GM12878 (cell line): Measurements from ENCODE around the gene TCF25. TPM values are rescaled to one million over a fixed set of nuclear protein-coding genes. Genes with fewer than 3 reads are reported as not detected.

Source experiments
- DPF2 ChIP-seq: fragments of 450-650 bp; IDR thresholded peaks from 2 replicates; pipeline ENCODE4 v1.6.1; 2017; ENCODE audit warnings: mild to moderate bottlenecking
- FOS ChIP-seq: IDR thresholded peaks from 3 replicates; pipeline ENCODE4 v1.6.1; 2011; ENCODE audit warnings: borderline replicate concordance; ENCODE audit not compliant: insufficient read length; ENCODE audit errors: extremely low read depth
- HCFC1 ChIP-seq: fragments of 150-350 bp; IDR thresholded peaks from 2 replicates; pipeline ENCODE4 v1.6.1; 2014; ENCODE audit warnings: low read length
- IKZF1 ChIP-seq: fragments of 450-650 bp; conservative IDR thresholded peaks from 2 replicates; pipeline ENCODE4 v1.6.1; 2017; ENCODE audit warnings: antibody characterized with exemption, mild to moderate bottlenecking
- JUNB ChIP-seq: IDR thresholded peaks from 2 replicates; pipeline ENCODE4 v1.6.1; 2016; ENCODE audit warnings: antibody characterized with exemption, mild to moderate bottlenecking
- POLR2AphosphoS2 ChIP-seq: IDR thresholded peaks from 2 replicates; pipeline ENCODE4 v1.6.1; 2011; ENCODE audit warnings: low read depth, mild to moderate bottlenecking, low read length, improper control_type of control experiment, moderate library complexity
- POLR2AphosphoS5 ChIP-seq: IDR thresholded peaks from 2 replicates; pipeline ENCODE4 v1.6.1; 2011; ENCODE audit warnings: mild to moderate bottlenecking, low read length, inconsistent platforms
- POU2F2 ChIP-seq: IDR thresholded peaks from 3 replicates; pipeline ENCODE4 v1.6.1; 2011; ENCODE audit warnings: low read depth, mild to moderate bottlenecking, low read length, borderline replicate concordance
- SMAD5 ChIP-seq: IDR thresholded peaks from 2 replicates; pipeline ENCODE4 v1.6.1; 2016; ENCODE audit warnings: antibody characterized with exemption, low read depth
- SPI1 ChIP-seq: IDR thresholded peaks from 2 replicates; pipeline ENCODE4 v1.6.1; 2011; ENCODE audit warnings: low read depth, mild to moderate bottlenecking, low read length, moderate library complexity, borderline replicate concordance; ENCODE audit not compliant: insufficient read depth
- SREBF1 ChIP-seq: IDR thresholded peaks from 2 replicates; pipeline ENCODE4 v1.6.1; 2012; ENCODE audit warnings: mild to moderate bottlenecking, low read length
- SREBF2 ChIP-seq: IDR thresholded peaks from 2 replicates; pipeline ENCODE4 v1.6.1; 2012; ENCODE audit warnings: mild to moderate bottlenecking, low read length
- TARDBP ChIP-seq: IDR thresholded peaks from 2 replicates; pipeline ENCODE4 v1.6.1; 2016; ENCODE audit warnings: borderline replicate concordance
- ZNF24 ChIP-seq: fragments of 450-650 bp; IDR thresholded peaks from 2 replicates; pipeline ENCODE4 v1.6.1; 2017; ENCODE audit warnings: antibody characterized with exemption, mild to moderate bottlenecking
- polyA plus RNA-seq, 11 experiments: library from polyadenylated mRNA; depleted of rRNA in 4 of 11; unstranded in 6 of 11; stranded (reverse) in 5 of 11; fragments of >200 nt; fragmentation: Nextera tagmentation in 4 of 11; fragmentation: Illumina TruSeq in 1 of 11; extraction: Ambion mirVana in 4 of 11; extraction: Trizol in 1 of 11; gene quantifications; 1 replicate in 1 of 11; 2 replicates in 10 of 11; pipeline versions ENCODE4 v1.2.1 to v1.2.3, GENCODE V29; 2011 to 2016; ENCODE audit warnings: inconsistent platforms in 2 of 11, missing spikeins in 2 of 11, low read depth in 1 of 11
- total RNA-seq, 4 experiments: library from RNA; depleted of rRNA in 3 of 4; stranded (reverse); fragments of >200 nt in 3 of 4; fragmentation: Illumina TruSeq in 1 of 4; extraction: Trizol in 1 of 4; gene quantifications; 2 replicates each; pipeline versions ENCODE4 v1.2.1 to v1.2.3, GENCODE V29; 2013 to 2021
- TF ChIP-seq, protein P1 (sequence below): fragments of 450-650 bp; IDR thresholded peaks from 2 replicates; pipeline ENCODE4 v1.6.1; 2018; ENCODE audit warnings: borderline replicate concordance, mild to moderate bottlenecking; ENCODE audit not compliant: partially characterized antibody
- TF ChIP-seq, protein P2 (sequence below): IDR thresholded peaks from 2 replicates; pipeline ENCODE4 v1.6.1; 2011; ENCODE audit warnings: borderline replicate concordance, low read depth, mild to moderate bottlenecking, moderate library complexity, mixed read lengths, low read length; ENCODE audit not compliant: insufficient read depth; ENCODE audit errors: extremely low read length
- TF ChIP-seq, protein P3 (sequence below): fragments of 450-650 bp; IDR thresholded peaks from 2 replicates; pipeline ENCODE4 v1.6.1; 2016; ENCODE audit warnings: mild to moderate bottlenecking
- TF ChIP-seq, protein P4 (sequence below): fragments of 450-650 bp; IDR thresholded peaks from 2 replicates; pipeline ENCODE4 v1.6.1; 2017; ENCODE audit warnings: low read depth, mild to moderate bottlenecking, moderate library complexity
- TF ChIP-seq, protein P5 (sequence below): IDR thresholded peaks from 2 replicates; pipeline ENCODE4 v1.6.1; 2011; ENCODE audit warnings: low read depth, low read length, improper control_type of control experiment, borderline replicate concordance
- TF ChIP-seq, protein P6 (sequence below): fragments of 450-650 bp; IDR thresholded peaks from 2 replicates; pipeline ENCODE4 v1.6.1; 2018; ENCODE audit warnings: mild to moderate bottlenecking, low read depth, moderate library complexity; ENCODE audit not compliant: partially characterized antibody

Gene TCF25
- total and polyA plus RNA-seq, 10 of the 15 experiments (the other 5 are each of a cell fraction or from before 2014, with no cell fraction given): 8.4 to 130 (median 89.4) TPM

DNA sequence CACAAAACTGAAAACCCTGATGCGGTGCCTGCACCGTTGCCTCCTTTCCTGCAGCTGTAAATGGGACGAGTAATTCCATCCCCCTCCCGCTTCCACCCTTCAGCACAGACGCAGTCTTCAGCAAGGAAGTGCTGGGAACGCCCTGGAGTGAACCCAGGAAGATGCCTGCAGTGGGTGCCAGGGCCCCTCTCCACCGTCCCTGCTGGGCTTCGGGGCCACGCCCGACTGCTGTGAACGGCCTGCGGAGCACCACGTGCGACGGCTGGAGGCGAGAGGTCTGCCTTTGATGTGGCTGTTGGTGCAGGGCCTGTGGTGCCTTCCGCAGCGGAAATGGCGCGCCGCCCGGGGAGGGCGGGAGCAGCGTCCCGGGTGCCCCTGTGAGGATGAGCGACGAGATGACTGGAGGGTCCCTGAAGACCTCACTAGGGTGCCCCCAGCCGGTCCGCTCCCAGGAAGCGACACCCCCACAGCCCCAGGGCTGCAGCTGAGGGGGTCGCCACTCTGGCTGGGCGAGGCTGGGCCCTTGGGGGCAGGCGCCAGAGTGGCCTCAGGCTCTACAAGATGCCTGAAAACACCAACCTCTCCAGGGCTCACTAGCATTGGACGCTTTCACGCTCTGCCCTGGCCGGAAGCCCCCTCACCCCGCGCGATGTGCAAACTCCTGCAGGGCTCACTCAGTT, 44.5 kb downstream of the TCF25 start (continued):
- TF ChIP-seq, protein P1, sequence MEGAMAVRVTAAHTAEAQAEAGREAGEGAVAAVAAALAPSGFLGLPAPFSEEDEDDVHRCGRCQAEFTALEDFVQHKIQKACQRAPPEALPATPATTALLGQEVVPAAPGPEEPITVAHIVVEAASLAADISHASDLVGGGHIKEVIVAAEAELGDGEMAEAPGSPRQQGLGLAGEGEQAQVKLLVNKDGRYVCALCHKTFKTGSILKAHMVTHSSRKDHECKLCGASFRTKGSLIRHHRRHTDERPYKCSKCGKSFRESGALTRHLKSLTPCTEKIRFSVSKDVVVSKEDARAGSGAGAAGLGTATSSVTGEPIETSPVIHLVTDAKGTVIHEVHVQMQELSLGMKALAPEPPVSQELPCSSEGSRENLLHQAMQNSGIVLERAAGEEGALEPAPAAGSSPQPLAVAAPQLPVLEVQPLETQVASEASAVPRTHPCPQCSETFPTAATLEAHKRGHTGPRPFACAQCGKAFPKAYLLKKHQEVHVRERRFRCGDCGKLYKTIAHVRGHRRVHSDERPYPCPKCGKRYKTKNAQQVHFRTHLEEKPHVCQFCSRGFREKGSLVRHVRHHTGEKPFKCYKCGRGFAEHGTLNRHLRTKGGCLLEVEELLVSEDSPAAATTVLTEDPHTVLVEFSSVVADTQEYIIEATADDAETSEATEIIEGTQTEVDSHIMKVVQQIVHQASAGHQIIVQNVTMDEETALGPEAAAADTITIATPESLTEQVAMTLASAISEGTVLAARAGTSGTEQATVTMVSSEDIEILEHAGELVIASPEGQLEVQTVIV: peak; percentile 36
- TF ChIP-seq, protein P2, sequence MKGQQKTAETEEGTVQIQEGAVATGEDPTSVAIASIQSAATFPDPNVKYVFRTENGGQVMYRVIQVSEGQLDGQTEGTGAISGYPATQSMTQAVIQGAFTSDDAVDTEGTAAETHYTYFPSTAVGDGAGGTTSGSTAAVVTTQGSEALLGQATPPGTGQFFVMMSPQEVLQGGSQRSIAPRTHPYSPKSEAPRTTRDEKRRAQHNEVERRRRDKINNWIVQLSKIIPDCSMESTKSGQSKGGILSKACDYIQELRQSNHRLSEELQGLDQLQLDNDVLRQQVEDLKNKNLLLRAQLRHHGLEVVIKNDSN: peak; percentile 82
- TF ChIP-seq SREBF2 (no peak), JUNB (no peak), POLR2AphosphoS2 (peak; percentile 66; the same call in 1 of the 2 replicates), HCFC1 (peak; percentile 14; the same call in 1 of the 2 replicates), FOS (no peak), DPF2 (peak; percentile 82), SMAD5 (no peak), ZNF24 (no peak), IKZF1 (peak; percentile 86), TARDBP (peak; percentile 81), SPI1 (peak; percentile 23; the same call in 1 of the 2 replicates), POLR2AphosphoS5 (peak; percentile 44; the same call in 1 of the 2 replicates), SREBF1 (no peak), POU2F2 (peak; percentile 39; the same call in 1 of the 3 replicates)
- TF ChIP-seq, protein P3, sequence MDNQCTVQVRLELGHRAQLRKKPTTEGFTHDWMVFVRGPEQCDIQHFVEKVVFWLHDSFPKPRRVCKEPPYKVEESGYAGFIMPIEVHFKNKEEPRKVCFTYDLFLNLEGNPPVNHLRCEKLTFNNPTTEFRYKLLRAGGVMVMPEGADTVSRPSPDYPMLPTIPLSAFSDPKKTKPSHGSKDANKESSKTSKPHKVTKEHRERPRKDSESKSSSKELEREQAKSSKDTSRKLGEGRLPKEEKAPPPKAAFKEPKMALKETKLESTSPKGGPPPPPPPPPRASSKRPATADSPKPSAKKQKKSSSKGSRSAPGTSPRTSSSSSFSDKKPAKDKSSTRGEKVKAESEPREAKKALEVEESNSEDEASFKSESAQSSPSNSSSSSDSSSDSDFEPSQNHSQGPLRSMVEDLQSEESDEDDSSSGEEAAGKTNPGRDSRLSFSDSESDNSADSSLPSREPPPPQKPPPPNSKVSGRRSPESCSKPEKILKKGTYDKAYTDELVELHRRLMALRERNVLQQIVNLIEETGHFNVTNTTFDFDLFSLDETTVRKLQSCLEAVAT: peak; percentile 69
- TF ChIP-seq, protein P4, sequence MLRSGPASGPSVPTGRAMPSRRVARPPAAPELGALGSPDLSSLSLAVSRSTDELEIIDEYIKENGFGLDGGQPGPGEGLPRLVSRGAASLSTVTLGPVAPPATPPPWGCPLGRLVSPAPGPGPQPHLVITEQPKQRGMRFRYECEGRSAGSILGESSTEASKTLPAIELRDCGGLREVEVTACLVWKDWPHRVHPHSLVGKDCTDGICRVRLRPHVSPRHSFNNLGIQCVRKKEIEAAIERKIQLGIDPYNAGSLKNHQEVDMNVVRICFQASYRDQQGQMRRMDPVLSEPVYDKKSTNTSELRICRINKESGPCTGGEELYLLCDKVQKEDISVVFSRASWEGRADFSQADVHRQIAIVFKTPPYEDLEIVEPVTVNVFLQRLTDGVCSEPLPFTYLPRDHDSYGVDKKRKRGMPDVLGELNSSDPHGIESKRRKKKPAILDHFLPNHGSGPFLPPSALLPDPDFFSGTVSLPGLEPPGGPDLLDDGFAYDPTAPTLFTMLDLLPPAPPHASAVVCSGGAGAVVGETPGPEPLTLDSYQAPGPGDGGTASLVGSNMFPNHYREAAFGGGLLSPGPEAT: 0 out of 2 replicates have a peak, but pooled peaks have one; percentile 42
- TF ChIP-seq, protein P5, sequence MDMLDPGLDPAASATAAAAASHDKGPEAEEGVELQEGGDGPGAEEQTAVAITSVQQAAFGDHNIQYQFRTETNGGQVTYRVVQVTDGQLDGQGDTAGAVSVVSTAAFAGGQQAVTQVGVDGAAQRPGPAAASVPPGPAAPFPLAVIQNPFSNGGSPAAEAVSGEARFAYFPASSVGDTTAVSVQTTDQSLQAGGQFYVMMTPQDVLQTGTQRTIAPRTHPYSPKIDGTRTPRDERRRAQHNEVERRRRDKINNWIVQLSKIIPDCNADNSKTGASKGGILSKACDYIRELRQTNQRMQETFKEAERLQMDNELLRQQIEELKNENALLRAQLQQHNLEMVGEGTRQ: peak; percentile 35
- TF ChIP-seq, protein P6, sequence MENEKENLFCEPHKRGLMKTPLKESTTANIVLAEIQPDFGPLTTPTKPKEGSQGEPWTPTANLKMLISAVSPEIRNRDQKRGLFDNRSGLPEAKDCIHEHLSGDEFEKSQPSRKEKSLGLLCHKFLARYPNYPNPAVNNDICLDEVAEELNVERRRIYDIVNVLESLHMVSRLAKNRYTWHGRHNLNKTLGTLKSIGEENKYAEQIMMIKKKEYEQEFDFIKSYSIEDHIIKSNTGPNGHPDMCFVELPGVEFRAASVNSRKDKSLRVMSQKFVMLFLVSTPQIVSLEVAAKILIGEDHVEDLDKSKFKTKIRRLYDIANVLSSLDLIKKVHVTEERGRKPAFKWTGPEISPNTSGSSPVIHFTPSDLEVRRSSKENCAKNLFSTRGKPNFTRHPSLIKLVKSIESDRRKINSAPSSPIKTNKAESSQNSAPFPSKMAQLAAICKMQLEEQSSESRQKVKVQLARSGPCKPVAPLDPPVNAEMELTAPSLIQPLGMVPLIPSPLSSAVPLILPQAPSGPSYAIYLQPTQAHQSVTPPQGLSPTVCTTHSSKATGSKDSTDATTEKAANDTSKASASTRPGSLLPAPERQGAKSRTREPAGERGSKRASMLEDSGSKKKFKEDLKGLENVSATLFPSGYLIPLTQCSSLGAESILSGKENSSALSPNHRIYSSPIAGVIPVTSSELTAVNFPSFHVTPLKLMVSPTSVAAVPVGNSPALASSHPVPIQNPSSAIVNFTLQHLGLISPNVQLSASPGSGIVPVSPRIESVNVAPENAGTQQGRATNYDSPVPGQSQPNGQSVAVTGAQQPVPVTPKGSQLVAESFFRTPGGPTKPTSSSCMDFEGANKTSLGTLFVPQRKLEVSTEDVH: no peak
